ENCODE data around the gene HELZ2.
A peak's percentile ranks its signal among the peaks of the same experiment; 100 is the strongest.

The HELZ2 gene

DNA sequence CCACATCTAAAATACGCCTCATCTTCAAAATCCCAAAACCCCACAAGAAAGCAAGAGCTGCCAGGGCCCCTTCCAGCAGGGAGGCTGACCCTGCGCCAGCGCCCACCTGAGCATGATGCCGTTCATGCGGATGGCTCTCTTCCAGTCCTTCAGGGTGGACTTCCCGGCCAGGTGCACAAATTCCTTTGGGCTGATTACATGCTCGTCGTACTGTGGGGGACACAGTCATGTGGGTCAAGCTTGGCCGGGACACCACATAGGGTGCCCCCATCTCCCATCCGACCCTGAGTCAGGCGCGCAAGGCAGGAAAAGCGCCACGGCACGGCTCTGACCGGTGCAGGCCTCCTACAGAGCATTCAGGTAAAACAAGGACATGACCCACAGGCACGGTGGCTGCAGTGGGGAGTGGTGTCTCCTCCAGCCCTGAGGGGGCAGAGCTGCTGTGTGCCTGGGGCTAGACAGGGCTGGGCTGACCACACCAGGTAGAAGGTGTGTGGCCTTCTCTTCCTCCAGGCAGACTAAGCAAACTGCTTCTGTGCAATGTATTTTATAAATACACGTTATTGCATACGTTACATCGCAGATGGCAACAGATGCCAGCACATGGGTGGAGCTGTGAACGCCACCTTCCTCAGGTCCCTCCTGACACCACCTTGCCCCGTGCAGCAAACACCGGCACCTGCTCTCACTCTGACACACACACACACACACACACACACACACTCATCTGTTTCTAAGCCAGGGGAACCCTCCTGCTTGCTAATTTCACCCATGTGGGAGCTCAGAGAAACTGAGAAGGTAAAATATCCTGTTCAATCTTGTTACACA lies 23.8 kb upstream of the HELZ2 start:
- no peak for DNase-seq (ENCODE audit: low read depth in 1 of 2, low spot score in 1 of 2)

DNA sequence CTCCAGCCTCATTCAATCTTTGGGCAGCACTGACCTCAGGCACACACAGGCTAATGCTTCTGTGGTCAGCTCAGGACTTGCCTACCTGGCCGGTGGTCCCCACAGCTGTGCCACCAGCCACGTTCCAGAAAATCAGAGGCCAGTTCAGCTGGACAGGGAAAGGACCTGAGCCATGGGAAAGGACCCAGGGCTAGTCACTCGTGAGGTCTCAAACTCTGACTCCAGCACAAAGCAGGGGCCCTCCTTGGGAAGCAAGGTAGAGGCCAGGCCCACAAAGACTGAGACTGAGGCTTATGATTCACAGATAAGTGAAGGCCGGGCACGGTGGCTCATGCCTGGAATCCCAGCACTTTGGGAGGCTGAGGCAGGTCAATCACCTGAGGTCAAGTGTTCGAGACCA lies 22.4 kb upstream of the HELZ2 start:
- DNase-seq (ENCODE audit: low read depth in 1 of 2, low spot score in 1 of 2): no peak

DNA sequence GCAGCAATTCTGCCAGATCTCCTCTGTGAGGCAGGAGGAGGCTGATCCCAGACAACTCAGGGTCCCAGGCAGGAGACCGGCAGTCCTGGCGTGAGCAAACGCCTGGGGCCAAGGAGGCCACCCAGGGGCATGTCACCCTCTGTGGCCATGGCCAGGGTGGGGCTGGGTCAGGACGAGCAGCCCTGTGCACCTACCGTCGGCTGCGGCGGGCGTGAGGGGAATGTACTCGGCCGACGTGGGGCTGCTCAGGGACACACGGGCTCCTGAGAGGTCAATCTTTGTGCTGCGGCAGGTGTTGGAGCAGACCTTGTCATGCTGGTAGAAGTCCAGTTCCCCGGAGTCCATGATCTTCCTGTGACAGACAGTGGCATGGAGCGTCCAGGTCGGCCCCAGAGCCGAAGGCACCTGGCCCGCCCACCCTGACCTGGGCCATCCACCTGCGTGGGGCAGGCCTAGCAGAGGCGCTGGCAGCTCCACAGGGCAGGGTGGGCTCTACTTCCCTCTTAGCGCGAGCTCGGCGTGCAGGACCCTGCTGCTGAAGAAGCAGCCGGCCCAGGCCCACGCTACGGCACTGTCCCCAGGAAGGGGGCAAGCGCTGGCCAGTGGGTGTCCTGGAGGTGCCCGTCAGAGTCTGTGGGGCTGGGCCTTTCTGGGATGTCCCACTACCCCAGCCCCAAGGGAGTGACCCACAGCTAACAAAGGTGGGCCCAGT lies 21.5 kb upstream of the HELZ2 start:
- no peak for DNase-seq (ENCODE audit: low read depth in 1 of 2, low spot score in 1 of 2)

- DNase-seq (ENCODE audit: low read depth in 1 of 2, low spot score in 1 of 2): no peak
Observed at GRCh38 chr20:63594043-63594561, 20.1 kb upstream of the HELZ2 start.

- no peak for DNase-seq (ENCODE audit: low read depth in 1 of 2, low spot score in 1 of 2)
Observed at GRCh38 chr20:63592661-63593060, 18.6 kb upstream of the HELZ2 start.

- DNase-seq (ENCODE audit: low read depth in 1 of 2, low spot score in 1 of 2): no peak
Observed at GRCh38 chr20:63591786-63592355, 17.8 kb upstream of the HELZ2 start.

- DNase-seq (ENCODE audit: low read depth in 1 of 2, low spot score in 1 of 2): no peak
Observed at GRCh38 chr20:63591147-63591533, 17.1 kb upstream of the HELZ2 start.

DNA sequence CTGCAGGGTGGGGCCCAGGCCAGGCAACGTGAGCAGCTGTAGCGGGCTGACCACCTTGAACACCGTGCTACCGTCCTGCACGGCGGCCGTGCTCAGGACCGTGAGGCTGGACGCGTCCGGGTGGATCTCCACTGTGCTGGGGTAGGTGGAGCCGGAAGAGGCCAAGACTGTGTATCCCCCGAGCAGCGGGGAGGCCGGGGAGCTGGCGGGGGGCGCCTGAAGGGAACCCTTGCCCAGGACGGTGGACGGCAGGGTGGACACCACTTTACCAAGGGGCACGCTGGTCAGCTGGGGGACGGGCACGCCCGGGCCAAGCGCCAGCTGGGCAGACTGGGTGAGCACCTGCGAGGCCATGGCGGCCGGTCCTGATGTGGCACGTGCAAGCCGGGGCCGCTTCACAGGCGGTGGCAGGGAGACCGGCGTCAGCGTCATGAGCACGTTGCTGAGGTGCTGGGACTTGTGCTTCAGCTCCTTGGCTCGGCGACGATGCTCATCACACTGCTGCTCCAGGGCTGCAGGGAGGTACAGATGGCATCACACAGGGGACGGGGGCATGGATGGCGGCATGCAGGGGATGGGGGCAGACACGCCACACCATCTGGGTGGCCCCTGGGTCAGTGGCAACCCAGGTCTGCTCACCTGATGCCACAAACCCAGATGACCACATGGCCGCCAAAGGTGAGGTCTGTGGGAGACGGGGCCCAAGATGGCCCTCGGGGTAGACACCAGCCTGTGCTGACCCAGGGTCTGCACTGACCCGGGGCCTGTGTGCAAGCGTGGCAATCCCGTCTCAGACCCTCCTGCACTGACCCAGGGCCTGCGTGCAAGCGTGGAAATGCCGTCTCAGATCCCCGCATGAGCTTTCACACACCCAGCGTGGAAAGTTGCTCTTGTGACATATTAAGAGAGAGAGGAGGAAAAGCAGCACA lies 16.4 kb upstream of the HELZ2 start:
- DNase-seq (ENCODE audit: low read depth in 1 of 2, low spot score in 1 of 2): no peak

DNA sequence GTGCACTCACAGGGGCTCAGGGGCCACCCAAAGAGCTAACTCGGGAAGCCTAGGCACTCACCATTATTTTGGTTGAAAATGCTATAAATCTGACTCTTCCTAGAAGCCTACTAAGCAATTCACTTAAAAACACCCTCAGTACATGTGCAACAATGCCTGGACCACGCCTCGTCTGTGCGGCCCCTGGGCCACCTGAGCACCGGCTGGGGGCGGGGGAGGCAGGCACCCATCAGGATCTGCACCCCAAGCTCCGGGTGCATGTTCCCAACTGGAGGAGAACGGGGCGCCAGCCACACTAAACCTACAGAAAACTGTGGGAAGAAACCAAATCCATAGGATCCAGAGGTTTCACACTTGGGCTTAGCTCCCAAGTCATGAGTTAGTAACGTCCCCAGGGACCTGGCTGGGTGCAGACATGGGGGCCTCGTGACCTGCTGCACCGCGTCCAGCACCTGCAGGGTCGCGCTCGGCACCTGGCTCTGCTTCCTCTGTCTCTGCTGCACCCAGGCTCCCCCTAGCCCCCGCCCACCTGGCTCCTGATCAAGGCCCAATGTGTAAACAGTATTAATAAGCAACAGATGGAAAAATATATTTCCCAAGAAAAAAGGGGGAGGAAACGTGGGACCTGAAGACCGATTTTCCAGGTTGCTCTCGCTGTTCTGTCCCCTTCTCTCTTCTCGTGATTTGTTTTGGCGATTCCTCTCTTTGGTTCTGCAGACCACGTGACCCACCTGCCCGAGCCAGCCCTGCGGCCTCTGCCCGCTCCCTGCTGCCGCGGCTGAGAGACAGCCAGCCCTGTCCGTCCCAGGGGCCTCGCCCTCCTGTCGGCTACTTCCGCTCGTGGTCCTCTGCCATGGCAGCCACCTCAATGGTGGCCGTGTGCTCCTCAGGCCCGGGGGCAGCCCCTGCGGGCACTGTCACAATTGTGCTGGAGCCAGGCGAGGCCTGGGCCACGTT lies 15.5 kb upstream of the HELZ2 start:
- no peak for DNase-seq (ENCODE audit: low read depth in 1 of 2, low spot score in 1 of 2)

GRCh38 chr20:63588641-63589041 lies 14.6 kb upstream of the HELZ2 start:
- DNase-seq (ENCODE audit: low read depth in 1 of 2, low spot score in 1 of 2): no peak

GRCh38 chr20:63587776-63588591 lies 13.9 kb upstream of the HELZ2 start:
- no peak for DNase-seq (ENCODE audit: low read depth in 1 of 2, low spot score in 1 of 2)

- no peak for DNase-seq (ENCODE audit: low read depth in 1 of 2, low spot score in 1 of 2)
Observed at GRCh38 chr20:63587256-63587655, 13.2 kb upstream of the HELZ2 start.

DNA sequence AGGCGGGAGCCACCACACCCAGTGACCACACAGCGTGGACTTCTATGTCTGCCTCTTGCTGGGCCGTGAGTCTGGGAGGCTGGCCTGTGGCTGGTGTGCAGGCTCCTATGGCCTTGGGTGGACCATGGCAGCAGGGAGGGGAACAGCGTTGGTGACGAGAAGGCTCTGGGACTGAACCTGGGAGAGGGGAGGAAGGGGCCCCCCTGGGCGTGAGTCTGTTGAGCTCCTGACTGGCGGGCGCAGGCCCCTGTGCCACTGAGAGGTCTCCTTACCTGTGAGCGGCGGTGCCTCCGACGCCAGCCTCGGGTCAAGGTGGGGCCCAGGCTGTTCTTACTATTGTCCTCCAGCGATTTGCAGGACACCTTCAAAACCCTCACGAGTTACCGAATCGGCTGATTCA lies 12.8 kb upstream of the HELZ2 start:
- DNase-seq (ENCODE audit: low read depth in 1 of 2, low spot score in 1 of 2): no peak

DNA sequence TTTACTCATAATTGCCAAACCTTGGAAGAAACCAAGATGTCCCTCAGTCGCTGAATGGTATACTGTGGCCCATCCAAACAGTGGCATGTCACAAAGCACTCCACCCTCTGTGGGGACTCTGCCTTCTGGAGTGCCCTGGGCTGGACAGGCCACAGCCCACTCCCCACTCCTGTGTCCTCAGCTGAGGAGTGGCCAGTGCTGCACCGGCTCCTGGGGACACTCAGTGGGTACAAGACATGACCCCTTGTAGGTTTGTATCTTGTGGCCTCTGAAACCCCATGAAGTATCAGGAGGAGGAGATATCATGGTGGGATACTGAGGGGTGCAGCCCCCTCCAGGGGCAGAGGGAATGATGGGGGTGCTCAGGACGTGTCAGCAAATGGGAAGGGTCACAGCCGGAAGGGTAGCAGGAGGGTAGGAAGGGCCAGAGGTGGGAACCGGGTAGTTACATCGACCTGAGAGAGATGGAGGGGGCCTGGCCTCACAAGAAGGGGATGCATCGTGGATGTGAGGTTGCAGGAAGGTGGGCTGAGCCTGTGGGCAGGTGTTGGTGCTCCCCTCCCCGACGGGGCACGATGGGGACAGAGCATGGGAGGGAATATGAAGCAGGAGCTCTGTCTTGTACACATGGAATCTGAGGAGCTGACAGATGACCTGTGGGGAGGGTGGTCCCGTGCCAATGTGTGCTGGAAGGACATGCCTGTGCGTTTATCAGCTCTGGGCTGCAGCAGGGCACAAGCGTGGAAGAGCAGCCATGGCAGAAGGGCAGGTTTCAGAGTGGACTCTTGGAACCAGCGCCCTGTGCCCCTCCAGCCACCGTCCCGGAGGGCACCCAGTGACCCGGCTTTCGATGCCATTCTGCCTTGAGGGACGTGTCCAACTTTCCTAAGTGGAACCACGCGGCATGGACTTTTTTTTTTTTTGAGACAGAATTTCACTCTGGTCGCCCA lies 11.9 kb upstream of the HELZ2 start:
- no peak for DNase-seq (ENCODE audit: low read depth in 1 of 2, low spot score in 1 of 2)

DNA sequence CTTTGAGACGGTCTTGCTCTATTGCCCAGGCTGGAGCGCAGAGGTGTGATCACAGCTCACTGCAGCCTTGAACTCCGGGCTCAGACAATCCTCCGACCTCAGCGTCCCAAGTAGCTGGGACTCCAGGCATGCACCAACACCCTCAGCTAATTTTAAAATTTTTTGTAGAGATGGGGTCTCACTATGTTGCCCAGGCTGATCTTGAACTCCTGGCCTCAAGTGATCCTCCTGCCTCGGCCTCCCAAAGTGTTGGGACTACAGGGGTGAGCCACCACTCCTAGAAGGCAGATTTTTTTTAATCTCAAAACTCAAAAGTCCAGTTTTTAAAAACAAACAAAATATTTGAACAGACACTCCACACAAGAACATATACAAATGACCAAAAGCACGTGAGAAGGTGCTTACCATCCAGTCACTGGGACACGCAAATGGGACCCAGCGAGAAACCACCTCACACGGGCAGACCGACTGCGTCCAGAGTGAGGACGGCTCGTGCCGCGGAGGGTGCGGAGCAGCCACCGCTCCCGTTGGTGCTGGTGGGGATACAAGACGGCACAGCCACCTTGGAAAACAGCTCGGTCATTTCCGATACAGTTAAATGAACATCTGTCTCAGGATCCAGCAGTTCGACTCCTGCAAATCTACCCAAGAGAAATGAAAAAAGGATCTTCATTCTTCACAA lies 8.5 kb upstream of the HELZ2 start:
- no peak for DNase-seq (ENCODE audit: low read depth in 1 of 2, low spot score in 1 of 2)

DNA sequence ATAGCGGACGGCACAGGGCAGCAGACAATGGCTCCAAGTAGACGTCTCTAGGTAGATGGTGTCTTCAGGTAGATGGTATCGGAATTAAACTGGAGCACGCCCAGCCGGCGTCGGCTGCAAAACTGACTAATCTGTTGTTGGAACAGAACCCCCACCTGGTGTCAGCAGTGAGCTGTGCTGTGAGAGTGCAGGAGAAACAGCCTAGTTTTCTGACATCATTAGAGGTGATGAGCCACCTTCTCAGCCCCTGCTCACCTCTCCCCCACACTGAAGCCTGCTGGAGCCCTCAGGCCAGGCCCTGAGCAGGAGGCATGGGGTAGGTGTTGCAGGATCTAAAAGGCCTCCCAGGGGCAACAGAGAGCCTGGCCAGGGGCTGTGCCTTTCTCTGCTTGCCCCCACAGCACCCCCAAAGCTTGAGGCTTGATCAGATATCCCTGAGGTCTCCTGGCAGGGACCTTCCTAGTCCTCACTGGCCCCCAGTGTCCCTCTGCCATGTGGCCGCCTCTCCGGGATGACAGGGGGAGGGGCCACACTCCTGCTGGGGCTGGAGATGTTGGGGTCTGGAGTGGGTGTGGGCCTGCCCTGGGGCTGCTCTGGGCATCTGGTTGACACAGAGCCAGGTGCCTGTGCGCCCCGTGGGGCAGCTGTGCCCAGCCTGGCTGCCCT lies 6.9 kb upstream of the HELZ2 start:
- peak; percentile 31 to 59 for DNase-seq (ENCODE audit: low read depth in 1 of 2, low spot score in 1 of 2)

All from activated CD4-positive, alpha-beta T cell treated with anti-CD3 and anti-CD28 coated beads, Interleukin-2, amount 50 U/mL, for 24 hours (primary cell).